GM18858 (cell line): ENCODE data around the gene AIG1.
"Not testable (repeated sequence)": the region's sequence is repeated elsewhere in the genome, so short reads cannot be mapped to it uniquely, and the experiment has no call there.

Source experiments
- ATAC-seq: cut with Tn5 transposase; IDR thresholded peaks from one replicate; pipeline ENCODE4 v1.9.1; 2021; ENCODE audit not compliant: unreplicated experiment

AIG1 gene

GRCh38 chr6:143223895-143224294, 163.2 kb downstream of the AIG1 start:
- no peak for ATAC-seq

- no peak for ATAC-seq
Measured at GRCh38 chr6:143224516-143224915, 163.8 kb downstream of the AIG1 start.

- no peak for ATAC-seq
Measured at GRCh38 chr6:143225929-143226328, 165.2 kb downstream of the AIG1 start.

DNA sequence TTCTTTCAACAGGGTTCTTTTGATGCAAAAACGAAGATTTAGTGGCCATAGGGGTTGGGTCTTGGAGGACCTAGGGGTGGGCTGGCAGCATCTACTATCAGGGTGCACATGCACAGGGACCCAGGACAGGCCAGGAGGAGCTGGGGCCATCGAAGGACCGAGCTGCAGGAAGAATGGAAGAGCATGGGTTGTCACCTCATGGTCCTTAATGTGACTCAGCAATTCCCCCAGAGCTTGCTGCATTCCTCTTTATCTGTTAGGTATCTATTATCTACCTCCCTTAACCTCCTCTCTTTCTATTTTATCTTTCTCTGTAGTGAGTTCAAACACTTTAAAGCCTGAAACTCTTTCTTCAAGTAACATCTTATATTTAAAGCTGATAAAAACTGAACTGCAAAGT, 167.0 kb downstream of the AIG1 start:
- ATAC-seq, result no peak

GRCh38 chr6:143229400-143229799, 168.7 kb downstream of the AIG1 start:
- ATAC-seq, result no peak

- ATAC-seq, result no peak
Measured at GRCh38 chr6:143232849-143233248, 172.2 kb downstream of the AIG1 start.

DNA sequence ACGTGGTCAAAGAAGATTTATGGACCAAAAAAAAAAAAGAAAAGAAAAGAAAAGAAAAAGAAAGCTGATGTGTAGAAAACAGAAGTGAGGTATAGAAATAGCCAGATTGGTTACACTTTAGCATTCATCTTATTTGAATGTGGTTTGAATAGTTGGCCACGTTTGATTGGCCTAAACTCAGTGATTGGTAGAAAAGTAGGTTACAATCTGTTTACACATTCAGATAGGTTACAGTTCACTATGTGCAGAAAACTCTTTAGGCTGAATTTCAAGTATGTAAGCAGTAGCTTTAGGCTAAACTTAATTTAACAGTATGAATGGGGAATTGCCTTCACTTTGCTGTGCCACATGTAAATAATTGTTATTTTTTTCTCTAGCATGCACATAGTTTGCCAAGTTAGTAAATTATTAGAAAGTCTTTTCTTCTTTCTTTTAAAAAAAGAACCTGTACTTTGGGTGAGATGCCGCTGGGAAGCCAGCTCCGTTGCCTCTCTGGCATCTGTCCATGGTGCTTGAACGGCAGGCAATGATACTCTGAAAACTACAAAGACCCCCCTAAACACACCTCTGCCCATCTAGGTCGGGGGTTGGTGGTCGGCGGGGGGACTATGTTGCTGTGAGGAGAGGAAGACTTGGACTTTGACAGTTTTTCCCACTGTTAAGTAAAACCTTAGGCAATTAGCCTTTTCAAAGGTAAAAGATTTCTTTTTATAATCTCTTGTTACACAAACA, 173.0 kb downstream of the AIG1 start:
- no peak for ATAC-seq

DNA sequence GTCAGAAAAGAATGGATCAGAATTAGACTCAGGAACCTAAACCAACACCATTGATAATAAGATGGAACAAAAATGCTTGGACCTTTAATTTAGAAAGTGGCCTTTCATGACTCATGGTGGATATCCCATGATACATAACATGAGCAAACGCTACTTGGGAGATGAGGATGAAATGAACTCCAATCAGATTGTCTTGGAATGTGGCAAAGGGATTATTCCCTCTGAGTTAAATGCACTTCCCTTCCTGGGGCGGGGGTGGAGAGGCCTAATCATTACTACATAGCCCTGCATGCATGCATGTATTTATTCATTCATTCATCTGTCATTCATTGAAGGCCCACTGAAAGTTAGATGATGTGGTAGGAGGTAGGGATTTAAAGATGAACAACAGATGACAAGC, 174.0 kb downstream of the AIG1 start:
- no peak for ATAC-seq

DNA sequence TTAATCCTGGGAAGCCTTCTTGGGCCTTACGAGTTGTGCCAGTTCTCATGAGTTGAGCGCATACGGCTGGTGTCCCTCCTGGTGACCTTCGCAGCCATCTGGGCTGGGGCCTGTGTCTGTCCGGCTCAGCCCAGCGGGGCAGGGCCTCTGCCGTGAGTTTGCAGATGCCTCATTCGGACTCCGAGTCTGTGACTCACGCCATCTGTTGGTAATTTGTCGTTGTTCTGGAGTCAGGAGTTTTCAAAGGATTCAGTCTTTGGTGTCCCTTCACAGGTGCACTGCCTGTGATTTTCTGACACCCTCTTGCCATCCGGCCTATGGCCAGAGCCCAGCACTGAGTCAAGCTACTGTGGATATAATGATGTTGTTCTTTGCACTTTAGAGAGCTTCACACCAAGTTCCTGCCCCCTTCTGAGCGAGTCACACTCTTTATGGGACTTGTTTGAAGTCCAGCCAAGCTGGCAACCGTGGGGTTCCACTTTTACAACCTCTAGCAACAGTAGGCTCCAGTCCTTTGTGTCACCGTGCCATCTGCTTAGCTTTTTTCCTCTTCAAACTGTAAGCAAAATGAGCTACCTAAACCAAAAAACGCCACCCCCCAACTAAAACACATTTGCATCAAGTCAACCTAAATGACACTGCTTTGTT, 175.6 kb downstream of the AIG1 start:
- ATAC-seq, result no peak

GRCh38 chr6:143238306-143238705, 177.6 kb downstream of the AIG1 start:
- ATAC-seq, result no peak

DNA sequence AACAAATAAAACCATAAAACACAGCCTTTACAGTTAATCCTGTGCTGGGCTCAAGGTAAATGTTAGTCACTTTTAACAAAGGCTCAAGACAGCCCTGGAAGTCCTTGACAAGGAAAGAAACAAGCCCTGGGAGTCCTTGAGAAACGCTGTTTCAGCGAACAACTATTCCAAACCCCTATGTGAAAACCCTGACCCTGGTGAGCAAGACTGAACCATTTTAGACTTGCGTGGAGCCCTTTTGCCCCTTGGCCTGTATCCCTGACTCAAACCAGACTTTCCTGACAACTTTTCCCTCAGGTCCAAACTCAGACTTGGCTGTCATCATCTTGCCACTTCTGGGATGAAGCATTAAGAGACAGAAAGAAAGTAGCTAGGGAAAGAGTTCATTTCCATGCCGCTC, 180.4 kb downstream of the AIG1 start:
- no peak for ATAC-seq

DNA sequence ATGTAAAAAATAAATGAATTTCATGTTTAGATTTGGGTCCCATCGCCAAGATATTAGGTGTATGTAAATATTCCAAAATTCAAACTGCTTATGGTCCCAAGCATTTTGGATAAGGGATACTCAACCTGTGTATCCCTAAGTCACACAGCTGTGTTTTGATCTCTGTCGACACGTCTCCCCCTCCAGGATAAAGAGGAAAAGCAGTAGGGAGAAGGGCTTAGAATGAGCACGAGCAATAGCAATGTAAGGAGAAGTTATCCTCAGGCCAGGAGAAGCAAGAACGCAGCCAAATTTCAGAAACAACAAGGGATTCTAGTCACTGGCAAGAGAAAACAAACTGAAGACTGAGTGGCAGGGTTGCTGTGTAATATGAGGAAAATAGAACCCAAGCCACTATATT, 181.2 kb downstream of the AIG1 start:
- no peak for ATAC-seq

GRCh38 chr6:143243786-143244185, 183.1 kb downstream of the AIG1 start:
- no peak for ATAC-seq

- no peak for ATAC-seq
Measured at GRCh38 chr6:143245656-143246055, 185.0 kb downstream of the AIG1 start.

DNA sequence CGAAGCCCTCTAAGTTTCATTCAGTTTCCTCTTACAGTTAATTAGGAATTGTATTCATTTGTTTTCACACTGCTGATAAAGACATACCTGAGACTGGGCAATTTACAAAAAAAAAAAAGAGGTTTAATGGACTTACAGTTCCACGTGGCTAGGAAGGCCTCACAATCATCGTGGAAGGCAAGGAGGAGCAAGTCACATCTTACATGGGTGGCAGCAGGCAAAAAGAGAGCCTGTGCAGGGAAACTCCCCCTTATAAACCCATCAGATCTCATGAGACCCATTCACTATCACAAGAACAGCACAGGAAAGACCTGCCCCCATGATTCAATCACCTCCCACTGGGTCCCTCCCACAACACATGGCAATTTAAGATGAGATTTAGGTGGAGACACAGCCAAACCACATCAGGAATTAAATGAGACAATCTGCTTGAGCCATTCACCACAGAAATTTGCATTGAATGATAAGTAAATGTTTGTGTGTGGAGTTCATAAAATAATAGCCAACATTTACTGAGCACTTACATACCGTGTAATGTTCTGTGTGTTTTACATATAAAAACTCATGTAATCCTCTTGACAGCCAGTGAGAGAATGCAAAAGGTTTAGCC, 185.6 kb downstream of the AIG1 start:
- ATAC-seq, result not testable (repeated sequence)

DNA sequence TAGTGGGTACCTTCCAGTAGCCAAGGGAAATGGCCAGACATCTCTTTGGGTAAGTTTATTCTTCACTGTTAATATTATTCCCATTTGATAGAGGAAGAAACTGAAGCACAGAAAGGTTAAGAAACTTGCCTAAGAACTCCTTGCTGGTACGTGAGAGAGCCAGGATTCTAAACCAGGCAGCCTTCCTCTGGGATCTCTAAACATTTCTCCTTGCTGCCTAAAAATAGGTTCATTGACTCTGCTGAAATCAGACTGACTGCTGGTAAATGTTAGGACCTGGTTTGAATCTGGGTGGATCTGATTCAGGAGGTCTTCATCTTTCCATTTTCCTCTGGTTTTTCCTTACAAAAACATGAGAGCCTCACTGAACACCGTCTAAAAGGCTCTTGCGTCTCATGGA, 186.9 kb downstream of the AIG1 start:
- ATAC-seq, result no peak

DNA sequence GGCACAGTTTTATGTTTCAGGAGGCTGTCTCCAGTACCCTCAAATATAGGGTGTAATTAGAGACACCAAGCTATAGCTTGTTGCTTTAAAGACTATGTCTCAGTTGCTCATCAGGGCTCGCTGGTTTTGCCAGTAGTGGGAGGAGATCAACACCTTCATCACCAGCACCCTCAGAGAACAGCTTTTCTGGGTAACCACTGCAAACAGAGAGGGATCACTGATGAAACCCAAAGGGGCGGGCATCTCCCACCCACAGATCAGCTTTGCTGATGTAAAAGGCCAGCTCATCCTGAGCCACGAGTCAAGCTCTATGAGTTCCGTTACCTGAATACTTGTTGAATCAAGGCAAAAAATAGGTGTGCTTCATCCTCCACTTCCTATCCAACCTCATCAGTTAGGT, 187.7 kb downstream of the AIG1 start:
- ATAC-seq, result no peak

DNA sequence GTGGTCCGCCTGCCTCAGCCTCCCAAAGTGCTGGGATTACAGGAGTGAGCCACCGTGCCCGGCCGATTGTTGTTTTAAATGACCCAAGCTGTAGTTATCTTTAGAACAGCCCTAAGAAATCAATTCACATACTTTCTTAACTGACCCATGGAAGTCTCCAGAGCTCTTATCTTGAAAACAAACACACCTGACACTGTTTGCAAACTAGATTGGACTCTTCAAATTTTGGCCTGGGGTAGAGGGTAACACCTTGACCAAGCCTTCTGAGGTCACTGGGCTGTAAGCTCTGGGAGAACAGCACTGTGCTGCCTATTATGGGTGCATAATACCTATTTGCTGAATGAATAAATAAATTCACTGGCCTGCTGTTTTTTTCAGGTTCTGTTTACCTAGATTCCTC, 190.6 kb downstream of the AIG1 start:
- no peak for ATAC-seq

DNA sequence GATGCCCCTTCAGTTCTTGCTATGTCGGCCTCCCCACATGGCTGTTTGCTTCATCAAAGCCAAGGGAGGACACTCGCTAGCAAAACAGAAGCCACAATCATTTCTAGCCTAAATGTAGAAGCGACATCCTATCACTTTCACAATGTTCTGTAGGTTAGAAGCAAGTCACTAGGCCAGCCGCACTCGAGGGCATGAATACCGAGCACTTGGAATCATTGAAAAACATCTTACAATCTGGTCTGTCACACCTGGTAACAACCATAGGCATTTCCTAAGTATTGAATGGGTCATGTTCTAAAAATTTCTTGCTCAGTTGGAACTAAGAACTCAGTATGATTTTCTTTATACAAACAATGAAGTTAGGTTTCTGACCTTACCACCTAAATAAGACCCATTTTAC, 192.3 kb downstream of the AIG1 start:
- no peak for ATAC-seq

GRCh38 chr6:143253586-143253985, 192.9 kb downstream of the AIG1 start:
- no peak for ATAC-seq

DNA sequence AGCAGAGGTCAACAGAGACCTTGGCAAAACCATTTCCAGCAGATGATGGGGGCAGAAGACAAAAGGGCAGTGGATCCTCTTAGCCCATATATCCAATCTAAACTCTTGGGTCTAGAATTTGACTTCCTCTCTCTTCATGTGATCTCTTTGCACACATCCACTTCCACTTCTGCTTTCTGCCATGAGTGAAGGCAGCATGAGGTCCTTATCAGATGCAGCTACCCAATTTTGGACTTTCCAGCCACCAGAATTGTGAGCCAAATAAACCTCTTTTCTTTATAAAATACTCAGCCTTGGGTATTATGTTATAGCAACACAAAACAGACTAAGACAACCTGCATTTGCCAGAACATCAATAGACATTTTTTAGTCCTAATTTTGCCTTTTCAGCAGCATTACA, 198.3 kb downstream of the AIG1 start:
- no peak for ATAC-seq

GRCh38 chr6:143260857-143261256, 200.2 kb downstream of the AIG1 start:
- no peak for ATAC-seq
